ENCODE measurements around the gene PUSL1. TPM values are rescaled to one million over a fixed set of nuclear protein-coding genes. Genes with fewer than 3 reads are reported as not detected.

Gene PUSL1
- total RNA-seq, 2 experiments from 2014 or later = 31.3 to 57.1 TPM

DNA sequence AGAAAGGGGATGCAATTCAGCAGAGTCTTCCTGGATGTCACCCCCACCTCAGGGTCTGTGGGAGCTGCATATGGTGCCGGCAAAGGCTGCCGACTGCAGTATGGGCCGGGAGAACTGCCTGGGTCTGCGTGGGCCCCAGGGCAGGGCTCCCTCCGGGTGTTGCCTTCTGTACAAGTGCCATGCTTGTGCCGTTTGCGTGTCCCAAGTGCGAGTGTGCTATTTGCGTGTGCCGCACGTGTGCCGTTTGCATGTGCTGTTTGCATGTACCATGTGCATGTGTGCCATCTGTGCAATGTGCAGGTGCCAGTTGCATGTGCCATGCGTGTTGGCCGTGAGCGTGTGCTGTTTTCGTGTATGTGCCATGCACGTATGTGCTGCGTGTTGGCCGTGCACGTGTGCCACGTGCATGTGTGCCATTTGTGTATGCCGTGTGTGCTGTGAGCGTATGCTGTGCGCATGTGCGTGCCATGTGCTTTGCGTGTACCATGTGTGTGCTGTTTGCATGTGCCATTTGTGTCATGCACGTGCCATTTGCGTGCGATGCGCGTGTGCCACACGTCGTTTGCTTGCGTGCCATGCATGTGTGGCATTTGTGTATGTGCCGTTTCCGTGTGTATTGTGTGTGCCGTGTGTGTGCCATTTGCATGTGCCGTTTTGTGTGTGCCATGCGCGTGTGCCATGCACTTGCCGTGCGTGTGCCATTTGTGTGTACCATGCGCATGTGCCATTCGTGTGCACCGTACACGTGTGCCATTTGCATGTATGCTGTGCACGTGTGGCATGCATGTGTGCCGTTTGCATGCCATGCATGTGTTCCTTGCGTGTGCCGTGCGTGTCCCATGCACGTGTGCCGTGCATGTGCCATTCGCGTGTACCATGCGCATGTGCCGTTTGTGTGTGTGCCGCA, 21.2 kb downstream of the PUSL1 start:
- H3K79me2 ChIP-seq (ENCODE audit: insufficient read depth, low read depth, low read length) = peaks cover 9% of the 10 kb centered on the region; the same call in 1 of the 2 replicates
- ChIA-PET CTCF (ENCODE audit: unreplicated experiment) (no interaction called here), POLR2A (no interaction called here)
- H2AFZ ChIP-seq (ENCODE audit: low read length) = no peak overlapping the region
- peaks cover 15% of the 10 kb centered on the region for H3K4me1 ChIP-seq (ENCODE audit: insufficient read depth, low read length, poor library complexity, severe bottlenecking)
- H3K4me3 ChIP-seq (ENCODE audit: low read depth, low read length, poor library complexity, severe bottlenecking) = no peak overlapping the region
- TF ChIP-seq, protein P1, sequence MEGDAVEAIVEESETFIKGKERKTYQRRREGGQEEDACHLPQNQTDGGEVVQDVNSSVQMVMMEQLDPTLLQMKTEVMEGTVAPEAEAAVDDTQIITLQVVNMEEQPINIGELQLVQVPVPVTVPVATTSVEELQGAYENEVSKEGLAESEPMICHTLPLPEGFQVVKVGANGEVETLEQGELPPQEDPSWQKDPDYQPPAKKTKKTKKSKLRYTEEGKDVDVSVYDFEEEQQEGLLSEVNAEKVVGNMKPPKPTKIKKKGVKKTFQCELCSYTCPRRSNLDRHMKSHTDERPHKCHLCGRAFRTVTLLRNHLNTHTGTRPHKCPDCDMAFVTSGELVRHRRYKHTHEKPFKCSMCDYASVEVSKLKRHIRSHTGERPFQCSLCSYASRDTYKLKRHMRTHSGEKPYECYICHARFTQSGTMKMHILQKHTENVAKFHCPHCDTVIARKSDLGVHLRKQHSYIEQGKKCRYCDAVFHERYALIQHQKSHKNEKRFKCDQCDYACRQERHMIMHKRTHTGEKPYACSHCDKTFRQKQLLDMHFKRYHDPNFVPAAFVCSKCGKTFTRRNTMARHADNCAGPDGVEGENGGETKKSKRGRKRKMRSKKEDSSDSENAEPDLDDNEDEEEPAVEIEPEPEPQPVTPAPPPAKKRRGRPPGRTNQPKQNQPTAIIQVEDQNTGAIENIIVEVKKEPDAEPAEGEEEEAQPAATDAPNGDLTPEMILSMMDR (conservative IDR thresholded peaks at IDR 0.05; ENCODE audit: low read length) = no peak
- no peak for TF ChIP-seq EZH2phosphoT487 (IDR thresholded peaks at IDR 0.05; ENCODE audit: borderline replicate concordance, low read depth, low read length)
- peaks cover 25% of the 10 kb centered on the region; the same call in 1 of the 2 replicates for H3K36me3 ChIP-seq (ENCODE audit: insufficient read depth, low read length)
- no TSS peak for BruUV-seq (replicated peaks)
- H3K27ac ChIP-seq (ENCODE audit: low read depth, low read length, poor library complexity, severe bottlenecking) = no peak overlapping the region
- H3K9me3 ChIP-seq (ENCODE audit: low read length) = no peaks in the 10 kb centered on the region
- H4K20me1 ChIP-seq (ENCODE audit: insufficient read depth, low read length) = no peaks in the 10 kb centered on the region
- no peak overlapping the region for H3K4me2 ChIP-seq (ENCODE audit: low read length)
- H3K9me2 ChIP-seq (ENCODE audit: insufficient read depth, low read length) = no peaks in the 10 kb centered on the region
- no peak for DNase-seq (ENCODE audit: low spot score)
- intact Hi-C loops (cut with micrococcal nuclease; ENCODE audit: unreplicated experiment) = no loop called here

DNA sequence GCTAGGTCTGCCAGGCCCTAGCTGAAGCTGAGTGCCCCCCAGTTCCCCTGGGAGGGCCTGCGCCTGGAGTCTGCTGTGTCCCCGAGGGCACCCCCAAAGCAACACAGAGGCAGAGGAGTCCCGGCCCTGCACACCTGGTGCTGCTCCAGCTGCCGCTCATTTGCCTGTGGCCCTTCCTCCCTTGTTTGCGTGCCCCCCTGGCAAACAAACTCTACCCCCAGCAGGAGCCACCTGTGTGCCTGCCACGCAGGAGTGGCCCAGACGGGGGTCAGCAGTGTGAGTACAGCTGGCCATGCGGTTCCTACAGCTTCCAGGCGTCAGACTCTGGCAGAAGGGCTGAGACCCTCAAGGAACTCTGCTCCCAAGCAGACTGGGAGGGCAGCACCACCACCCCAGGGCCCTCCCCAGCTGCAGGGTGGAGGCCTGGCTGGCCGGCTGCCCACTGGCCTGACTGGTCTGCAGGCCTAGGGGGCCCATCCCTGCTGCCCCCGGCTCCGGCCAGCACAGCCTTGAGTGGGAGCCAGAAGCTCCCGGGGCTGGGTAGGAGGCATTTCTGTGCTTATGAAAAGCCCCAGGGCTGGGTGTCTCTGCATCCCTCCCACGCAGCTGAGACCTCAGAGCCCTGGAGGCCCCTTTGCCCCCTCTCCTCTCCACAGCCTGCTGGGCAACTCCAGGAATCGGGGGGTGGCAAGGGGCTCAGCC, 22.1 kb downstream of the PUSL1 start:
- CTCF ChIA-PET (ENCODE audit: unreplicated experiment) = no interaction called here
- peaks cover 2% of the 10 kb centered on the region; the same call in 1 of the 2 replicates for H3K79me2 ChIP-seq (ENCODE audit: insufficient read depth, low read depth, low read length)
- intact Hi-C loops (cut with micrococcal nuclease; ENCODE audit: unreplicated experiment) = no loop called here
- TF ChIP-seq EZH2phosphoT487 (IDR thresholded peaks at IDR 0.05; ENCODE audit: borderline replicate concordance, low read depth, low read length) = no peak
- TF ChIP-seq, protein P1 (conservative IDR thresholded peaks at IDR 0.05; ENCODE audit: low read length) = no peak
- H3K4me2 ChIP-seq (ENCODE audit: low read length) = no peak overlapping the region
- peaks cover 13% of the 10 kb centered on the region for H3K4me1 ChIP-seq (ENCODE audit: insufficient read depth, low read length, poor library complexity, severe bottlenecking)
- no TSS peak for BruUV-seq (replicated peaks)
- no peak overlapping the region for H3K27ac ChIP-seq (ENCODE audit: low read depth, low read length, poor library complexity, severe bottlenecking)
- no peak overlapping the region for H3K4me3 ChIP-seq (ENCODE audit: low read depth, low read length, poor library complexity, severe bottlenecking)
- POLR2A ChIA-PET = no interaction called here
- peaks cover 25% of the 10 kb centered on the region; the same call in 1 of the 2 replicates for H3K36me3 ChIP-seq (ENCODE audit: insufficient read depth, low read length)
- no peak for DNase-seq (ENCODE audit: low spot score)
- no peaks in the 10 kb centered on the region for H4K20me1 ChIP-seq (ENCODE audit: insufficient read depth, low read length)
- no peaks in the 10 kb centered on the region for H3K9me3 ChIP-seq (ENCODE audit: low read length)
- H2AFZ ChIP-seq (ENCODE audit: low read length) = no peak overlapping the region
- H3K9me2 ChIP-seq (ENCODE audit: insufficient read depth, low read length) = no peaks in the 10 kb centered on the region
